GM12892 (cell line): ENCODE measurements around the gene ANAPC7.

ENCODE experiments used
- POLR2AphosphoS5 ChIP-seq: IDR thresholded peaks from 2 replicates; pipeline ENCODE4 v1.6.1; 2011; ENCODE audit warnings: low read depth, low read length, control low read depth
- TAF1 ChIP-seq: IDR thresholded peaks from 2 replicates; pipeline ENCODE4 v1.6.1; 2011; ENCODE audit warnings: low read depth, mild to moderate bottlenecking, control low read depth, low read length, borderline replicate concordance

DNA sequence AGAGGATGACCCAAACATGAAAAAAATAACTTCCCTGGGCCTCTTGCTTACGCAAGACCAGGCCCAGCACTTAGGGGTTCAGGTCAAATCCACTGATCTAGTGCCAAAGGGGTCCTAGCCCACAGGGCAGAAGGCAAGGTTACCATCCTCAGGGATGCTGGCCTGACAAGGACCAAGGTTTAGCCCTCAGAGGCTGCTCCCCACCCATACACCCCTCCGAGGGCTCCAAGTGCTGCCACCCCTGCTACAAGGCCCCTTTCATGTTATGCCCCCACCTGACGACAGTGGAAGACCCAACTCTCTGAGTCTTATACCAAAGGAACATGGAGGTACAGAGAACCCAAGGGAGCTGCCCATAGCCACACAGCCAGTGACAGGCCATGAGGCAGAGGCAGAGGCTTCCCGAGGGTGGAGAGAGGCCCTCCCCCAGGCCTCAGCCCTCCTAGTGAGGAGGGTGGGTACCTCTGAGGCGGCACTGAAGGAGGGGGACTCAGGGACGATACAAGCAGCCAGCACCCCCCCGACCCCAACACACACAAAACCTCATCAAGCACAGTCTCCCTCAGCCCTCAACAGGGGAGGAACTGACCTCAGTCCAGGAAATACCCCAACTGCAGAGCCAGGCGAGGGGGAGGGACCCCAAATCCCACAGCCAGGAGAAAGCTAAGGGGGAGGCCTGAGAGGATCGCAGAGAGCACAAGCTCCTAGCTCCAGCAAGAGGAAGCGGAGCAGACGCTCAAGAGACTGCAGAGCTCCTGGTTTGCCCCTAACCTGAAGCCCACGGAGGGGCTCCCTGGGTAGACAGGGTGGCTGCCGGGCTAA lies 37.0 kb downstream of the ANAPC7 start:
- TF ChIP-seq POLR2AphosphoS5 (no peak), TAF1 (no peak)
